Anterior cingulate cortex (tissue), 58 donors: ENCODE measurements around the gene MIEF2.

Experiments used
- DNase-seq, 58 donors: peaks; one replicate each; lab custom pipeline; 2025; lab: John Stamatoyannopoulos, UW

The MIEF2 gene

DNA sequence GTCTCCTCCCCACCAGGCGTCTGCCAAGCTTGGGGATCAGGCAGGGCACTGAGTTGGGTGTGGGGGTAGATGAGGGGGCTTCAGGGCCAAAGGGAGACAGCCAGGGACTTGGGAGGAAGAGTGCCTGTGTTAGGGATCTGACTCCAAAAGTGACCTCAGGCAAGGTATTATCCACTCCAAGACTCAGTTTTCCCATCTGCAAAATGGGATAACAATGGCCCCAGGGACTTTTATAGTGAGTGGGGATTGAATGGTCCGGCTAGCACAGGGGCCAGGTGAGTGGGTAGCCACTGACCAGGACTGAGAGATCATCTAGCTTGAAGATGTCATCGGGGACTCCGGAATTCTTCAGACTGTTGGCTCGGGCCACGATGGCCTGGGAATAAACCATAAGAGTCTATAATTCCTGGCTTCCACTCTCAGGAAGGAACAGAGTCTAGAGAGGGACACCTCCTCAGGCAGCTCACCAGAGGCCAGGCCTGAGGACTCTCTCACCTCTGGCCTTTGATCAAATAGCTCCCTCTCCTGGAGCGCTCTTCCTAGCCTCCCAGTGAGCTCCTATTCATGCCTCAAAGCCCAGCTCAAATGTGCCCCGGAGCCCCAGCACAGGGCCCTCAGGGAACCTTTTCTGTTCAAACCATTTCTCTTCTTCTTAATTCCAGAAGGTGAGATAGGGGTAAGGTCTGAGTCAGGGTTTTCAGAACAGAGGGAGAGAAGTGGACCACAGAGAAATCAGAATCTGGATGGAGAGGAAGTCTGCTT, 5.4 kb upstream of the MIEF2 start:
- DNase-seq: no peak

- no peak for DNase-seq
Measured at GRCh38 chr17:18256351-18256750, 4.1 kb upstream of the MIEF2 start.

DNA sequence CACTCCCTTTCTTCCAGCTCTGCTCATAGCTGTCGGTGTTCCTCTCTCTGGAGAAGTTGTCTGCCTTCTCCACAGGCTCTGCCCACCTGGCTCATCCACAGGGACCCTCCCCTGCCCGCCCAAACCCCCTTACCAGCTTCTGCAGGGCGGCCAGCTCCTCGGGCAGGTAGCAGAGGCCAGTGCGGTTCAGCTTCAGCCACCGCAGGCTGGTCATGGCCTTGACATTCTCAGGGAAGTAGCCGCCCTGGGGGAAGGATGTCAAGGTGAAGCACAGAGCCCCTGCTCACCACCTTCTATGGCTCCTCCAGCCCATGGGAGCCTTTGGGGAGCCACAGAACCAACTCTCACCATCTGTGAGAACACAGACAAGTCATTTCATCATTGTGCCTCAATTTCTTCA, 3.7 kb upstream of the MIEF2 start:
- no peak for DNase-seq

DNA sequence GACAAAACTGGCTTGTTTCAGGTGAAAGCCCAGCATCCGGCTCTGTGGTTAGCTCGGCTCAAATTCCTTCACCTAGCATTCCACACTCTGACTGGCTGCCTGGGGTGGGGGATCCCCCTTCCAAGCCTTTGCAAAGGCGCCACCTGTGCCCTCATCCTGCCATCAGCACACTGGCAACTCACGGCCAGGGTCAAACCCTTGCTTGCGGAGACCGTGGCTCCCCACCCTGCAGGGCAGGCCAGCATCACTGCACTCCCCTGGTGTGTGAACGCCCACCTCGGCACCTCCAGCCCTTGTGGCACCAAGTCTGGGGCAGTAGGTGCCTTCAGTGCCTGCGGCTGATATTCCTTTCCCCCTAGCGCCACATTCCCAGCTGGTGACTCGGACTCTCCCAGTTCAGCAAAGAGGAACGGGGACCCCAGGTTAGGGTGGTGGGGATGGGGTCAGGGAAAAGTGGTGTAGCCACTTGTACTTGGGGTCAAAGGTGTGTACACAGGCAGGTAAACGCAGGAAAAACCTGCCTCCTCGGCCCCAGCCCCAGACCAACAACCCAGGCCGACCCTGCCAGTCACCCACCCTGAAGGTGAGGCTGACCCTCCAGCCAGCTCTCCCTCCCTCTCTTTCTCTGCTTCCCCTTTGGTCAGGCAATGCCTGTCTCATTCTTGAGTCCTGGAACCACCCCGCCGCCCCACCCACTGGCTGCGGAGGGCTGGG, 3.0 kb upstream of the MIEF2 start:
- peak in 6 of 58 donors; percentile 31 to 66 (median 46) for DNase-seq

GRCh38 chr17:18257982-18258355, 2.5 kb upstream of the MIEF2 start:
- peak in 49 of 58 donors; percentile 25 to 82 (median 55) for DNase-seq

- peak in 48 of 58 donors; percentile 8 to 84 (median 54) for DNase-seq
Measured at GRCh38 chr17:18258356-18259038, 2.0 kb upstream of the MIEF2 start, which contains the start of gene FLII. FLII (minus strand) TSS chr17:18258738; CDS start chr17:18258690, 48 bp downstream.

DNA sequence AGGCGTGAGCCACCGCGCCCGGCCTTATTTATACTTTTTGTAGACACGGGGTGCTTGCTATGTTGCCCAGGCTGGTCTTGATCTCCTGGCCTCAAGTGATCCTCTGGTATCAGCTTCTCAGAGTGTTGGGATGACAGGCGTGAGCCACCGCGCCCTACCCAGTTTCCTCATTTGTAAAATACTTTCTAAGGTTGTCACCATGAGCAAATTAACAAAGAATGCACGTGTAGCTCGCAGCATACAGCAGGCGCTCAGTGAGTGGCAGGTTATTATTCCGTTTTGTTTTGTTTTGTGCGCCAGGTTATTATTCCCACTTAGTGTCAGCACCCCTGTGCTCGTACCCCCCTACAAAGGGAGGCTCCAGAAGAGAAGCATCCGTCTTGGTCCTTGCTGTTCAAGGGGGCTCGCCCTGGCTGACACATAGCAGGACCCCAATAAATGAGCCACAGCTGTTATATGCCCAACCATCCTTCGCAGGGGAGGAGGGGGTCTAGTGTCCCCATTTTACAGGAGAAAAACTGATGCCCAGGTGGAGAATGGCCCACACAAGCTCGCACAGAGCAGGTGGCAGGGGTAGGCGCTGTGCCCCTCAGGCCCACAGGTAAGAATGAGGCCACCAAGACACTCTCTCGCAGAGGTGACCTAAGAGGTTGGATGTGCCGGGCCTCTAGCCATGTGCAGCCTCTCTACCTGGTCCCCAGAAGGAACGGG, 686 bp upstream of the MIEF2 start:
- no peak for DNase-seq

DNA sequence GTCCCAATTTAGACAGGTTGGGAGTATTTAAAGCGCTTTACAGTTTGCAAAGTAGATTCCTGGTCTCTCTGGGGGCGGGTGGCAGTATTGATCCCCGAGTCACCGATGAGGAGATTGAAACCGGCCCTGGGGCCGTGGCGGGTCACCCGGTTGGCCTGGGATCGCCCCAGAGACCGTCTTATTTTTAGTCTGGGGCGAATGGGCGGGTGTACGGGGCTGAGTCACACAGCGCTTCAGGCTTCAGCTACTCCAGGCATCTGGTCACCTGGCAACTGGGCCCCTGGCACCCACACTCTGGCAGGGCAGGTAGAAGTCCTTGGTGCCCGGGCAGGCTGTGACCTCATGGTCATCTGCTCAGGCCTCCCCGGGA, 669 bp downstream of the MIEF2 start:
- peak in 12 of 58 donors; percentile 4 to 48 (median 30) for DNase-seq

- no peak for DNase-seq
Measured at GRCh38 chr17:18261659-18262058, 1.2 kb downstream of the MIEF2 start.

DNA sequence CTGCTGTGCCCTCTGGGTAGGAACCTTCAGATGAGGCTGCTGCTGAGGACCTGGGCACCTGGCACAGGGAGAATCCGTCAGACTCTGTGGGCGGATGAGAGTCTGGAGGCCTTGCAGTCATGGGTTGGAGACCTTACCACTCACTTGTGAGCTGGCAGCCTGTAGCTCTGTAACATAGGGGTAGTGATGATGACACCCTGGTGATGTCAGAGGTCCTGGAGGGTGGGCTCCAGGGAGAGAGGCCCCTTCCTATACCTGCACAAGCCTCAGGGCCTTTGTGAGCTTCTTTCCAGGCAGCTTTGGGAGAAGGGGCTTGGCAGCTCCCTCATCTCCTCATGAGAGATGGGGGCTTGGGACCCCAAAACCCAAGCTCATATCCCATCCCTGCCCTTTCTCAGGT, 1.6 kb downstream of the MIEF2 start:
- no peak for DNase-seq

GRCh38 chr17:18262641-18263040, 2.2 kb downstream of the MIEF2 start:
- no peak for DNase-seq

GRCh38 chr17:18263885-18264682, 3.6 kb downstream of the MIEF2 start:
- no peak for DNase-seq

DNA sequence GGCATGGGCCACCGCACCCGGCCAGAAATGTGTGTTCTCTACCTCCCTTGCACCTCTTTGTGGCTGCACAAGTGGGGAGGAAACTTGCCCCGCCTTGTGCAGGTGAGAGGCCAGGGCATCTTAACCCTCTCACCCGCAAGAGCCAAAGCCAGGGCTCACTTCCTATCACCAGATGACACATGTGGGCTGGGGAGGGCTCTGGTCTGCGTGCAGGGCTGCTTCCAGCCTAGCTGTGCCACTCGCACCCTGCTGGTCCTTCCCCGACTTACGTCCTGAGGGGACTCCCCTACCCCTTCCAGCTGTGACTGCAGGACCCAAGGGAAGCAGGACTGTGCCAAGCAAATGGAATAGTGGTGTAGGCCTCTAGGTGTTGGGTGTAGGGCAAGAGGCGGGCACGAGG, 6.9 kb downstream of the MIEF2 start:
- DNase-seq: no peak

DNA sequence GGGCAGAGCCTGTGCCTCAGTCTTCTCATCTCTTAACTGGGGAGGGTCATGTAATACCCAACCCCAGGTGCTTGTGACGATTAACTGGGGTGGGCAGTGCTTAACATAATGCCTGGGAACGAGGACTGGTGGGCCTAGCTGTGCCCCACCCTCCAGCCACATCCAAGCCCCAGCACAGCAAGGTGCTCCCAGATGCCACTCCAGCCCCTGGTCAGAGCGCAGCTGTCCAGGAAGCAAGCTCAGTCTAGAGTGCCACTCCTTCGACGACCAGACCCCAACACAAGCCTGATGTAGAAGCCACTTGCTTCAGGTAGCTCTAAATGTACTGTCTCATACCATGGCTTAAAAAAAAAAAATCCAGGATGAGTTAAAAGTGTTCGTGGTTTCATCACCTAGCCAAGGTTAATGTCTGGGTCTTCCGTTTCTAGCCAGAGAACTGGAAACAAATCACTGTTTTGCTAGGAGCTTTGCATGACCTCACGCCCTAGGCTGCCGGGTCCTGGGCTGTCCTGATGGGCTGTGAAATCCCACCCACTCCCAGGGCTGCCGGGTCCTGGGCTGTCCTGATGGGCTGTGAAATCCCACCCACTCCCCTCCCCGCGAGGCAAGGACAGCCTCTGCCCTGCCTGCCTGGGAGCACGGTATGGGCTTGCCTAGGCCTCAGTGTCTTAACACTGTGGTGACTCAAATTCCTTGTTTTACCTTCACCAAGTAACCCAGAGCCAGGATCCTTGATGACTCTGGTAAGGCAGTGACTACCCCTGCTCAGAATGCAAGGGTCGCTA, 7.7 kb downstream of the MIEF2 start:
- no peak for DNase-seq

DNA sequence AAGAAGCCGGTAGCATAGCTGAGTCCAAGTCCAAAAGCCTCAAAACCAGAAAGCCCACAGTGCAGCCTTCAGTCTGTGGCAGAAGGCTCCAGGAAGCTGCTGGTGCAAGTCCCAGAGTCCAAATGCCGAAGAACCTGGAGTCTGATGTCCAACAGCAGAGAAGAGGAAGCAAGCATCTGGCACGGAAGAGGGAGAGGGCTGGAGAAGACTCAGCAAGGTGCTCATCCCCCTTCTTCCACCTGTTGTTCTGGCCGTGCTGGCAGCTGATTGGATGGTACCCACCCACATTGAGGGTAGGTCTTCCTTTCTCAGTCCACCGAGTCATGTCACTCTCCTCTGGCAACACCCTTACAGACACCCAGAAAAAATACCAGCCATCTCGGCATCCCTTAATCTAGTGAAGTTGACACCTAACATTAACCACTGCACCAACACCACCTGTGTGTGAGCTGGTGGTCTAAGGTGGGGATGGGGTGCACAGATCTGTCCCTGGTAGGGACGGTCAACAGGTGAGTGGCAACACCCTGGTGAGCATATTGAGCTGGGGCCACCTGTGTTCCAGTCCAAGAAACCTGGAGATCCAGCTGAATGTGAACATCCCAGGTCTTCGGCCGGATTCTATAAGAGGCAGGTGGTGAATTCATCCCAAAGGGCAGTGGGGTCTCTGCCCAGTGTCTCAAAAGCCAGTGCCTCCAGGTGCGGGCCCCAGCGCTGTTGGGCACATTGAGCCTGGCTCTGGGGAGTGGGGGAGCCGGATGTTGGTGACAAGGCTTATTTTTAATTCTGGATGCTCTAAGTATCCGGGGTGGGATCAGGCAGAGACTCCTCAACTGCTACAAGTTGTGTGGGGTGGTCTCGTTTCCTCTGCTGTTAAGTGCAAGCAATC, 9.8 kb downstream of the MIEF2 start:
- DNase-seq: no peak

GRCh38 chr17:18277076-18277475, 16.6 kb downstream of the MIEF2 start:
- DNase-seq: no peak

DNA sequence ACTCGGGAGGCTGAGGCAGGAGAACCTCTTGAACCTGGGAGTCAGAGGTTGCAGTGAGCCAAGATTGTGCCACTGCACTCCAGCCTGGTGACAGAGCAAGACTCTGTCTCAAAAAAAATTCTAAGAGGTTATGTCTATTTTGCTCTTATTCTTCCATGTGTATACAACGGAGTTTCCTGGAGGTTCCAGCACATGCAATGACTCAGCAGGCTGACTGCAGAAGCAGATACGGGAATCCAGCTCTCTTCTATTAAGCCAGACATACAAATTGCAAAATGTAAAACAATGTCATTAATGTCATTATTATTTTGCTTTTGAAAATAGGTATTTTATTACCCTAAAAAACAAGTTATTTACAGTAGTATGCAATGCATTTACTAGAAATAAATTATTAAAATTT, 18.4 kb downstream of the MIEF2 start:
- DNase-seq: no peak

DNA sequence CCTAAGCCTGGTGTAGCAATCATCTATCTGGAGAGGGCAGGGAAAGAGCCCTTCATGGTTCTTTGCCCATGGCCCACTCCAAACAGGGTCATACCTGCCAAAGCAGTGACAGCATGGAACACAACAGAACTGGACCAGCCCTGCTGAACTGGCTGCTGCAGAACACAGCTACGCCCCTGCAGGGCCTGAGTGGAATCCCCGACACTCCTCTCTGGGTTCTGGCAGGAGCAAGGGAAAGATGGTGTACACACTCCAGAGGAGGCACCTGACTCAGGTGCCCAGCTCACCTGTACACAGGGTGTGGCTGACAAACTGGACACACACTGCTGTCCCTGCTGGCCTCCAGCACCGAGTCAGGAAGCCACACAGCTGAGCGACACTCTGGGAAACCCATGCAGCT, 19.8 kb downstream of the MIEF2 start:
- DNase-seq: no peak
